GM12891 (cell line): ENCODE results near the gene ANO2.

Experiments used
- DNase-seq: peaks from one replicate; pipeline ENCODE4 v3.0.0; 2011; ENCODE audit warnings: low spot score; ENCODE audit not compliant: insufficient read length
- FAIRE-seq: peaks from 2 replicates; lab custom pipeline; 2011; peaks lifted over from hg19 to GRCh38; lab: Jason Lieb, UNC
- PAX5 ChIP-seq: IDR thresholded peaks from 2 replicates; pipeline ENCODE4 v1.6.1; 2011; ENCODE audit warnings: low read length, moderate library complexity, mild to moderate bottlenecking; ENCODE audit not compliant: insufficient read depth, severe bottlenecking
- POLR2A ChIP-seq: IDR thresholded peaks from 2 replicates; pipeline ENCODE4 v1.6.1; 2011; ENCODE audit warnings: low read depth, low read length, control low read depth
- POLR2AphosphoS5 ChIP-seq: IDR thresholded peaks from 2 replicates; pipeline ENCODE4 v1.6.1; 2011; ENCODE audit warnings: low read depth, low read length, control low read depth
- POU2F2 ChIP-seq: IDR thresholded peaks from 2 replicates; pipeline ENCODE4 v1.6.1; 2011; ENCODE audit warnings: low read depth, mild to moderate bottlenecking, control low read depth, low read length, moderate library complexity
- SPI1 ChIP-seq: IDR thresholded peaks from 2 replicates; pipeline ENCODE4 v1.6.1; 2011; ENCODE audit warnings: low read depth, low read length, control low read depth
- TAF1 ChIP-seq: IDR thresholded peaks from 2 replicates; pipeline ENCODE4 v1.6.1; 2011; ENCODE audit warnings: low read depth, low read length, control low read depth

ANO2 gene

DNA sequence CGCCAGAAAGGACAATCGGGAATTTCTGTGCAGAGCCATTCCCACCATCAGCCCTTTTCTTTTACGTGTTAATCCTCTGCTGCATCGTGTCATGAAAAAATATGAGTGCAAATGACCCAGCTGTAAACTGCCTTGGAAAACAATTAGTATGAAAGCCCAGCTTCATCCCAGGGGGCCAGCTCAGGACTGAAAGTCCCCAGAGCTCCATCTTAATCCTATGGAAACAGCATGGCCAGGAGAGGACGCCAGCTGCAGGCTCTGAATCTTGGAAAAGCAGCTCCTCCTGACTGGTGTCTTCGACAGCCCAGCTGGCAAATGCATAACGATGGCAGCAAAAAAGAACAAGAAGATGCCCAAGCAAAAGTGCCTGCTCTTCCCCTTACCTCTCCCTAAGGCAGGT lies 321.6 kb downstream of the ANO2 start:
- no peak for FAIRE-seq
- no peak for TF ChIP-seq POU2F2
- no peak for DNase-seq

DNA sequence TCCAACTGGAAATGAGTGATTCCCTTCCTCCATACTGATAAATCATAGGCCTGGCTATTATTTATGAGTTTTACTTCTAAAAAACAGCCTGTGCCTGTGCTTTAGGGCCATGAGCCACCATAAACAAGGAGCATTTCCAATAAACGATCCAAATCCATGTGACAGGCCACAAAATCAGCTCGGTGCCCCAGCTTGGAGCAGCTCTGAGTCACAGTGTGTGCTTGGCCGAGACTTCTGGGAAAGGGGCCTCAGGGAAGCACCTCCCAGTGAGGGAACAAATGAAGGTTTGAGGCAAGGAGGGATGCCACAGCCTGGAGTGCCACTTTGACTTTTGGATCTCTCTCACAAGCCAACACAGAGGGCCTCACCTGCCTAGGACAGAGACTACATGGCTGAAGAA lies 322.8 kb downstream of the ANO2 start:
- TF ChIP-seq POLR2AphosphoS5 (no peak), TAF1 (no peak), POLR2A (no peak), PAX5 (no peak), POU2F2 (no peak)
- FAIRE-seq (no peak), DNase-seq (no peak)

DNA sequence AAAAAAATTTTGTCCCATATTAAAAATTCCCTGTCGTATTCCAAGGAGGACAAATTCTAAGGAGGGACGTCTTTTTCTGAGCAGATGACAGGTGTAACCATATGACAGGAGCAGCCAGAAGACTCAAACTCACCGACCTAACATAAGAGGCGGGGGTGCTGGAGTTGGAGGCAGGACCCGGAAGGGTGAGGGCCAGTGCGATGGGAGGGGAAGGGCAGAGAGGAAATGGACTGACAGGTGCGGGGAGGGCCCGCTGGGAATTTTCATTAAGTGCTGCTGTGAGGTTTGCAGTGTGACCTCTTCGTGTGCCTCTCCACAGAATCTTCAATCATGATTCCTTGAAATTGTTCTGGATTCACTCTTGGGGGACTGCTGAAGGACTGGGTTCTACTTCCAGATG lies 323.7 kb downstream of the ANO2 start:
- FAIRE-seq: no peak
- no peak for DNase-seq
- TF ChIP-seq POU2F2 (no peak), POLR2A (no peak), SPI1 (no peak), TAF1 (no peak), POLR2AphosphoS5 (no peak), PAX5 (no peak)

DNA sequence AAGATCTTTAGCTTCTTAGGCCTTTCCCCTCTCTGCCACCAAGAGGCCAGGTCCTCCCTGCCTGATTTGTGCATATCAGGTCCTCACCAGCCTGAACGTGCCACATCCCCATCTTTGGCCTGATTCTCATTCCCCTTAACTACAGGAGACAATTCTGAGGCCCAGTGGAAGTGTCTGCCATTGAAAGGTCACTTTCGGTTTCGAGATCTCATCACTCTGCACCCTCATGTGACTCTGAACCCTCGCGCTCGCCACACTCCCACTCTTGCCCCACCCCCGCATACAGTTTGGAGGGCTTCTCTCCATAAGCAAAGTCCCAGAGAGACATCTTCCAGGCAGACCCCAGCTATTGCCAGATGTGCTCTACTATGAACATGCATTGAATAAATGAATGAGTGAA lies 324.2 kb downstream of the ANO2 start:
- no peak for DNase-seq
- no peak for FAIRE-seq
- no peak for TF ChIP-seq POU2F2
- no peak for TF ChIP-seq PAX5
- TF ChIP-seq POLR2A: no peak
- TF ChIP-seq TAF1: no peak
- no peak for TF ChIP-seq POLR2AphosphoS5
- no peak for TF ChIP-seq SPI1

DNA sequence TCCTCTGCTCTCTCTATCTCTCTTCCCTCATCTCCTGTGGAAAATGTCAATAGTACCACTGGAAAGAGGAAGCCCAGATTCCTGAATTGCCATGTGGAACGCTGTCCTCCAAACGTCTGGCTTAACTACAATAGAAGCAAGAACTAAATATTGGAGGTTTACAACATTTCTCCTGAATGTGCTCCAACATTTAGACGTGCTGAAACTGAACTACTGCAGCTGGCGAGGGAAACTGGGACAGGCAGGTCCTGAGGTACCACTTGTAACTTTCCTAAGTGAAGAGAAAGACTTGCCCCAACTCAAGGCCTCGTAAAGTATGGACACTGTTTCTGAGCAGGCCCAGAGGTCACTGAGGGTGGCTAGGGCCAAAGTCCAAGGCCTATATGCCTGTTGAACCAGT lies 325.4 kb downstream of the ANO2 start:
- TF ChIP-seq POLR2AphosphoS5: no peak
- no peak for TF ChIP-seq PAX5
- TF ChIP-seq SPI1: no peak
- no peak for TF ChIP-seq TAF1
- TF ChIP-seq POLR2A: no peak
- TF ChIP-seq POU2F2: no peak
- DNase-seq (no peak), FAIRE-seq (no peak)

DNA sequence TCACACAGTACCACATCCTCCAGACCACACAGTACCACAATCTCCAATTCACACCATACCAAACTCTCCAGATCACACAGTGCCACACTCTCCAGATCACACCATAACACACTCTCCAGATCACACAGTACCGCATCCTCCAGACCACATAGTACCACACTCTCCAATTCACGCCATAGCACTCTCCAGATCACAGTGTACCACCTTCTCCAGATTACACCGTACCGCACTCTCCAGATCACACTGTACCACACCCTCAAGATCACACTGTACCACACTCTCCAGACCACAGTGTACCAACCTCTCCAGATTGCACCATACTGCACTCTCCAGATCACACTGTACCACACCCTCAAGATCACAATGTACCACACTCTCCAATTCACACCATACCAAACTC lies 328.2 kb downstream of the ANO2 start:
- DNase-seq (no peak), FAIRE-seq (no peak)
- no peak for TF ChIP-seq POLR2A
- TF ChIP-seq POLR2AphosphoS5: no peak
- TF ChIP-seq PAX5: no peak
- no peak for TF ChIP-seq SPI1
- no peak for TF ChIP-seq POU2F2
- TF ChIP-seq TAF1: no peak

DNA sequence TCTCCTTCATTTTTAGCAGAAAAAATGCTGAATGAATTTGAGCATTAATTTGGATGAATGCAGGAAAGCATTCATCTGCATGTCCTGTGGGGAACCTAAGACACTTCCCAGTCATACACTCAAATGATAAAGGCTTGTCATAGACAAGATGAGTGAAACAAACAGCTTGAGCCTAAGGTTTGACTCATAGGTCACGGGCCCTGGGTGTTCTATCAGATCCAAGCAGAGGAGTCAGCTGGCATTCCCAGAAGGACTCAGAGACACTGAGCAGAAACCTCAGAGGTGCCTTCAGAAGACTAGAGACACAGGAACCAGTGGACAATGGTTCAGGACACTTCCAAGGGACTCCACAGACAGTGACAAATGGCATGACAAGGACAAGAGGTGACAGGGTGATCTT lies 329.3 kb downstream of the ANO2 start:
- FAIRE-seq (no peak), DNase-seq (no peak)

DNA sequence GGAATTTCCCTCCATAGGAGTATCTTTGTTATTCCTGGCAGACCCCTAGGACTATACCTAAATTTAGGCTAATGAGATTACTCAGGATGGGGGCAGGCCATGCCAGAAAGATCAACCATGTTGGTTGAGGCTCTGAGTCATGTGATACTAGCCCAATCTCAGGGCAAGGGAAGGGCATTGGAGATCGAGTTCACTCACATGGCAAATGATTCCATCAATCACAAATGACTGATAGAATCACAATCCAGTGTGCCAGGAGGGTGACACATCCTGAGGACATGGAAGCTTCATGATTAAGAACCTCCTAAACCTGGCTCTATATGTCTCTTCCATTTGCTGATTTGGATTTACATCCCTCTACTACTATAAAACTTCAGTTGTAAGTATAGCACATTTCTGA lies 330.8 kb downstream of the ANO2 start:
- no peak for TF ChIP-seq PAX5
- TF ChIP-seq TAF1: no peak
- no peak for TF ChIP-seq POU2F2
- no peak for TF ChIP-seq POLR2AphosphoS5
- TF ChIP-seq SPI1: no peak
- no peak for TF ChIP-seq POLR2A
- DNase-seq (no peak), FAIRE-seq (no peak)

More for the DNA sequence above, 329.3 kb downstream of the ANO2 start:
- TF ChIP-seq POU2F2 (no peak), PAX5 (no peak), POLR2A (no peak), SPI1 (no peak), POLR2AphosphoS5 (no peak), TAF1 (no peak)

DNA sequence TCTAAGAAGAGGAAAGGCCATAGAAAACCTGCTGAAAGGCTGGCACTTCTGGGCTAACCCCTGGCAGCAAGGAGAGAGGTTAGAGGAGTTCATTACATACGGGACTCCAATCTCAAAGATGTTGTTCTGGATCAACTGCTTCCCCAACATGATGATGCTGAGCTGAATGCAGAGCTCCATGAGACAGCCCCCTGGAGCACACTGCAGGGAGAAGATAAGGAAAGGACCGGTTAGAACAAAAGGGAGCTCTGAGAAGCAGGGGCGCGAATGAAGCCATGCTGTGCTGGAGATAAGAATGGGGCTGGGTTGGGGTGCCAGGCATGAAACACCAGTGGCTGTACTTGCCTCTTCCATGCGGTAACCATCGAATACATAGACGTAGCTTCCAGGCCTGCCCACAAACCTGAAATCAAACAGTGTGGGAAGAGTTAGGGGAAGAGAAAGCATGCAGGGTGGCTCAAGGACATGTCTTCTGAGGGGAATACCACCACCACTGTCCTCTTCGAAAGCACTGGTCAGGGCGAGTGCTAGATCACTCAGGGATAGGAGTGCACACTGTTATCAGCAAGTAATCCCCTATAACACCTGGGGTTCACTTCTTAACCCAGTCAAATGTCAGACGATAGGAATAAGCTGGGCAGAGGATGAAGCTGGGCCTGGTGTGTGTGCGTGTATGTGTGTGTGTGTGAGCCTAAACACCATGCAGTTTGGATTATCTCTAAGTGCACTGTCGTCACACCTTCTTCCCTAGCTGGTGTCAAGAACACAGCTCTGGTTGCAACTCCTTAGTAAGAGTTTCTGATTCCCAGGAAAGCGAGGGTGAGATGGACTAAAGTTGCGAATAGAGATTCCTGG lies 332.3 kb downstream of the ANO2 start:
- FAIRE-seq (no peak), DNase-seq (no peak)
- TF ChIP-seq PAX5: no peak
- TF ChIP-seq POU2F2: no peak
- no peak for TF ChIP-seq SPI1

DNA sequence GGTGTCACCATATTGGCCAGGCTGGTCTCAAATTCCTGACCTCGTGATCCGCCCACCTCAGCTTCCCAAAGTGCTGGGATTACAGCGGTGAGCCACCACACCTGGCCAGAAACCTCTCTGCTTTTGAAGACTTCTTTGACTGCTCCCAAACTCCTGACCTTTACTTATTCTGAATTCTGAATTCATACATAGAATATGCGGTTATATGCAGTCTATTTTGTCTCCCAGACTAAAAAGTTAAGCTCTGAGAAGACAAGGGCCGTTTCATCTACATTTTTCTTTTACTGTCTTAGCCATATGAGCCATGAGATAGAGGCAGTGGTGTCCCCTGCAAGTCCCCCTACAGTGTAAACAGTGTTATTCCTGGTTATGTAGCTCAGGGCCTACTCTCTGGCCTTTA lies 333.9 kb downstream of the ANO2 start:
- TF ChIP-seq POLR2A (no peak), PAX5 (no peak)
- DNase-seq (no peak), FAIRE-seq (no peak)

DNA sequence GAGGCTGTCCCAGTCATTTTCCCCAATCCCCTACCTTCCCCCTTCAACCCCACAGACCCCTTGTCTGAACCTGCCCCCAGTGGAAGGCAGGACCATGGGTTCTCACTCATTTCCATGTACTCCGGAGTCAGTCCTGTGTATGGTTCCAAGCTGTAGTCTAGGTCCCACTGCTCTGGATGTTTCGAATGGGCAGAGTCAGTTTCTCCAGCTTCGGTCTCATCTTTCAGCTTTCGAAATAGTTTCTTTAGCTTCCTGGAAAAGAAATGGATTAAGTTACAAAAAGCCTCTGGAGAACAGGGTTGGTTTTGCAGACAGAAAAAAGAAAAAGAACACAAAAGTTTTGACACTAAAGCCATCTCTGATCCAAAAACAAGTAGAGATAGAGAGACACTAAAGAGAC lies 345.7 kb downstream of the ANO2 start:
- no peak for TF ChIP-seq SPI1
- no peak for TF ChIP-seq POLR2A
- no peak for TF ChIP-seq POLR2AphosphoS5
- TF ChIP-seq POU2F2: no peak
- DNase-seq (no peak), FAIRE-seq (no peak)
